ENCODE measurements around the gene PBX4.

DNA sequence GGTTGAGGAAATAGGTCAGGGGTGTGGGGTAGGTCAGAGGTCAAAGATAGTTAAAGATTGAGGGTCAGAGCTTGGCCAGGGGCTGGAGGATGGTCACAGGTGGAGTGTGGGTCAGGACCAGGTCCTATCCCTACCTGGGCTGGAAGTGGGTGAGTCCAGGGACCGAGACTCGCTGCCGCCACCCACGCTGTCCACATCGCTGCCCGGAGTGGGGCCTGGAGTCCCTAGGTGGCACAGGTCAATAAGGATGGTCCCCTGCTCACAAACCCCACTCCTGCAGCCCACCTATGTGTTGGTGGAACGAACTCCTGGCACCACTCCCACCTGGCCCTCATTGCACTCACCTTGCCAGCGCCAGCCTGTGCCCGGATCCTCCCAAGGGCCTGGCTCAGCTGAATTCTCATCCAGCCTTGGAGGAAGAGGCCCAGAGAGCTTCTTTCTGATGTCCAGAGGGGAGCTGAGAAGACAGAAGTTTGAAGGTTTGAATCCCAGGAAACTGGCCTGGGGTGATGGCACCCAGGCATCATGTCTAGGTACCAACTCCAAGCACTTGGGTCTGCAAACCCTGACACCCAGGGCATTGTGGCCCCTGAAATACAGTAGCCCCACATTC, 18.2 kb upstream of the PBX4 start:
- TF ChIP-seq, protein P1, sequence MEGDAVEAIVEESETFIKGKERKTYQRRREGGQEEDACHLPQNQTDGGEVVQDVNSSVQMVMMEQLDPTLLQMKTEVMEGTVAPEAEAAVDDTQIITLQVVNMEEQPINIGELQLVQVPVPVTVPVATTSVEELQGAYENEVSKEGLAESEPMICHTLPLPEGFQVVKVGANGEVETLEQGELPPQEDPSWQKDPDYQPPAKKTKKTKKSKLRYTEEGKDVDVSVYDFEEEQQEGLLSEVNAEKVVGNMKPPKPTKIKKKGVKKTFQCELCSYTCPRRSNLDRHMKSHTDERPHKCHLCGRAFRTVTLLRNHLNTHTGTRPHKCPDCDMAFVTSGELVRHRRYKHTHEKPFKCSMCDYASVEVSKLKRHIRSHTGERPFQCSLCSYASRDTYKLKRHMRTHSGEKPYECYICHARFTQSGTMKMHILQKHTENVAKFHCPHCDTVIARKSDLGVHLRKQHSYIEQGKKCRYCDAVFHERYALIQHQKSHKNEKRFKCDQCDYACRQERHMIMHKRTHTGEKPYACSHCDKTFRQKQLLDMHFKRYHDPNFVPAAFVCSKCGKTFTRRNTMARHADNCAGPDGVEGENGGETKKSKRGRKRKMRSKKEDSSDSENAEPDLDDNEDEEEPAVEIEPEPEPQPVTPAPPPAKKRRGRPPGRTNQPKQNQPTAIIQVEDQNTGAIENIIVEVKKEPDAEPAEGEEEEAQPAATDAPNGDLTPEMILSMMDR (IDR thresholded peaks at IDR 0.05 in 2 of 3, conservative IDR thresholded peaks at IDR 0.05 in 1 of 3; ENCODE audit: borderline replicate concordance in 1 of 3, insufficient read depth in 1 of 3, low read depth in 2 of 3, low read length in 2 of 3): no peak
- TF ChIP-seq RAD21 (IDR thresholded peaks at IDR 0.05; ENCODE audit: low read depth) (no peak), EGR1 (IDR thresholded peaks at IDR 0.05; ENCODE audit: low read depth) (no peak), SP1 (IDR thresholded peaks at IDR 0.05; ENCODE audit: low read depth) (no peak), ZNF274 (IDR thresholded peaks at IDR 0.05; ENCODE audit: low read depth, low read length) (no peak)
